SK-N-SH treated with all-trans-retinoic acid at 6 μM for 48 hours (cell line): ENCODE results near the gene CEP120.

ENCODE experiments used
- ATAC-seq: fragments of 200-7000 bp; cut with Tn5 transposase; 3 replicates; pipeline ENCODE4 v1.9.1; 2020; ENCODE audit warnings: mild to moderate bottlenecking, moderate library complexity
- BACH2 ChIP-seq: fragments of 250-450 bp; sonication (Bioruptor Pico); IDR thresholded peaks from 2 replicates; pipeline ENCODE4 v1.9.0; 2021; ENCODE audit warnings: mild to moderate bottlenecking, borderline replicate concordance
- CREB5 ChIP-seq: fragments of 250-450 bp; sonication (Bioruptor Pico); IDR thresholded peaks from 2 replicates; pipeline ENCODE4 v1.5.1; 2020; ENCODE audit warnings: low read depth, mild to moderate bottlenecking, moderate library complexity
- CSDC2 ChIP-seq: fragments of 250-450 bp; sonication (Bioruptor Pico); IDR thresholded peaks from 2 replicates; pipeline ENCODE4 v1.5.0; 2020; ENCODE audit warnings: mild to moderate bottlenecking, moderate library complexity
- CSRNP3 ChIP-seq: fragments of 250-450 bp; sonication (Bioruptor Pico); IDR thresholded peaks from 2 replicates; pipeline ENCODE4 v1.5.1; 2021; ENCODE audit warnings: mild to moderate bottlenecking, moderate library complexity
- ESRRG ChIP-seq: fragments of 250-450 bp; sonication (Bioruptor Pico); IDR thresholded peaks from 2 replicates; pipeline ENCODE4 v1.6.1; 2021; ENCODE audit warnings: mild to moderate bottlenecking
- GLIS3 ChIP-seq: fragments of 250-450 bp; sonication (Bioruptor Pico); IDR thresholded peaks from 2 replicates; pipeline ENCODE4 v1.5.0; 2020; ENCODE audit warnings: mild to moderate bottlenecking, moderate library complexity
- ISL1 ChIP-seq: fragments of 250-450 bp; sonication (Bioruptor Pico); IDR thresholded peaks from 2 replicates; pipeline ENCODE4 v2.1.2; 2022; ENCODE audit warnings: mild to moderate bottlenecking, moderate library complexity
- OSR1 ChIP-seq: fragments of 250-450 bp; sonication (Bioruptor Pico); IDR thresholded peaks from 2 replicates; pipeline ENCODE4 v1.8.0; 2022; ENCODE audit warnings: moderate library complexity, mild to moderate bottlenecking, inconsistent platforms
- PATZ1 ChIP-seq: fragments of 250-450 bp; sonication (Bioruptor Pico); IDR thresholded peaks from 2 replicates; pipeline ENCODE4 v1.8.0; 2020; ENCODE audit warnings: mild to moderate bottlenecking, moderate library complexity, borderline replicate concordance
- PPARA ChIP-seq: fragments of 250-450 bp; sonication (Bioruptor Pico); IDR thresholded peaks from 2 replicates; pipeline ENCODE4 v1.5.0; 2020; ENCODE audit warnings: mild to moderate bottlenecking, borderline replicate concordance
- SNAI2 ChIP-seq: fragments of 250-450 bp; sonication (Bioruptor Pico); IDR thresholded peaks from 2 replicates; pipeline ENCODE4 v1.5.0; 2020; ENCODE audit warnings: mild to moderate bottlenecking, moderate library complexity
- TCF4 ChIP-seq: fragments of 250-450 bp; sonication (Bioruptor Pico); IDR thresholded peaks from 2 replicates; pipeline ENCODE4 v1.8.0; 2021; ENCODE audit warnings: mild to moderate bottlenecking, moderate library complexity, borderline replicate concordance
- TOX ChIP-seq: fragments of 250-450 bp; sonication (Bioruptor Pico); IDR thresholded peaks from 2 replicates; pipeline ENCODE4 v1.8.0; 2021; ENCODE audit warnings: mild to moderate bottlenecking, moderate library complexity, borderline replicate concordance
- TSHZ2 ChIP-seq: fragments of 250-450 bp; sonication (Bioruptor Pico); IDR thresholded peaks from 2 replicates; pipeline ENCODE4 v1.5.0; 2020; ENCODE audit warnings: mild to moderate bottlenecking, moderate library complexity
- ZC3H10 ChIP-seq: fragments of 250-450 bp; sonication (Bioruptor Pico); IDR thresholded peaks from 2 replicates; pipeline ENCODE4 v1.5.1; 2021; ENCODE audit warnings: mild to moderate bottlenecking, moderate library complexity
- ZFP3 ChIP-seq: fragments of 250-450 bp; sonication (Bioruptor Pico); IDR thresholded peaks from 2 replicates; pipeline ENCODE4 v1.5.0; 2020; ENCODE audit warnings: mild to moderate bottlenecking, moderate library complexity
- ZFP30 ChIP-seq: fragments of 450-650 bp; formaldehyde crosslinking; IDR thresholded peaks from 2 replicates; pipeline ENCODE4 v1.5.0; 2022; ENCODE audit warnings: mild to moderate bottlenecking, moderate library complexity
- ZNF565 ChIP-seq: fragments of 450-650 bp; formaldehyde crosslinking; conservative IDR thresholded peaks from 2 replicates; pipeline ENCODE4 v1.5.0; 2020; ENCODE audit warnings: low read depth, mild to moderate bottlenecking, moderate library complexity
- ZNF70 ChIP-seq: fragments of 450-650 bp; formaldehyde crosslinking; IDR thresholded peaks from 2 replicates; pipeline ENCODE4 v1.5.0; 2020; ENCODE audit warnings: mild to moderate bottlenecking, moderate library complexity
- ZNF8 ChIP-seq: fragments of 450-650 bp; formaldehyde crosslinking; IDR thresholded peaks from 2 replicates; pipeline ENCODE4 v1.5.0; 2020; ENCODE audit warnings: mild to moderate bottlenecking, moderate library complexity

CEP120 gene

GRCh38 chr5:123351820-123352219 lies 71.4 kb downstream of the CEP120 start:
- TF ChIP-seq ZFP30 (no peak), ZNF70 (CRISPR knock-in tag) (no peak), ISL1 (CRISPR knock-in tag) (no peak), CREB5 (no peak), SNAI2 (CRISPR knock-in tag) (no peak), ZNF8 (no peak), CSDC2 (CRISPR knock-in tag) (no peak), CSRNP3 (CRISPR knock-in tag) (no peak), OSR1 (CRISPR knock-in tag) (no peak), TSHZ2 (CRISPR knock-in tag) (no peak), GLIS3 (CRISPR knock-in tag) (no peak), PATZ1 (CRISPR knock-in tag) (no peak), TOX (CRISPR knock-in tag) (no peak), PPARA (CRISPR knock-in tag) (no peak), BACH2 (CRISPR knock-in tag) (no peak), ZNF565 (CRISPR knock-in tag) (no peak)
- no peak for ATAC-seq

- ATAC-seq: no peak
- TF ChIP-seq TOX (CRISPR knock-in tag) (no peak), ISL1 (CRISPR knock-in tag) (no peak), ZNF70 (CRISPR knock-in tag) (no peak), GLIS3 (CRISPR knock-in tag) (no peak), TSHZ2 (CRISPR knock-in tag) (no peak), ZFP30 (no peak)
These were observed 72.0 kb downstream of the CEP120 start for GRCh38 chr5:123351240-123351639.

GRCh38 chr5:123350742-123351141 lies 72.5 kb downstream of the CEP120 start:
- TF ChIP-seq CSRNP3 (CRISPR knock-in tag) (no peak), PATZ1 (CRISPR knock-in tag) (no peak), ZNF565 (CRISPR knock-in tag) (no peak), TCF4 (CRISPR knock-in tag) (no peak), CSDC2 (CRISPR knock-in tag) (no peak), ZC3H10 (CRISPR knock-in tag) (no peak), TOX (CRISPR knock-in tag) (no peak), BACH2 (CRISPR knock-in tag) (no peak), GLIS3 (CRISPR knock-in tag) (no peak), ESRRG (CRISPR knock-in tag) (no peak), ZNF8 (no peak), PPARA (CRISPR knock-in tag) (no peak), ZFP3 (CRISPR knock-in tag) (no peak), CREB5 (no peak)
- no peak for ATAC-seq
